B cell (primary cell): Measurements from ENCODE around the gene TMEM253. TPM values are rescaled to one million over a fixed set of nuclear protein-coding genes. Genes with fewer than 3 reads are reported as not detected.

Source experiments
- ATAC-seq: fragments of 200-7000 bp; cut with Tn5 transposase; one replicate; pipeline ENCODE4 v1.10.0; 2021; ENCODE audit warnings: low read depth, mild to moderate bottlenecking, moderate number of reproducible peaks, moderate library complexity
- CTCF ChIA-PET: fragments of 350-600 bp; sonication (Branson Sonifier 250); formaldehyde crosslinking; loops from one replicate; lab custom pipeline; 2021; ENCODE audit warnings: antibody characterized with exemption, inconsistent platforms; lab: Charles Lee
- POLR2A ChIA-PET: fragments of 350-600 bp; sonication (Branson Sonifier 250); formaldehyde crosslinking; loops from one replicate; lab custom pipeline; 2021; ENCODE audit warnings: antibody characterized with exemption; lab: Charles Lee
- DNase-seq: peaks from one replicate; pipeline ENCODE4 v3.0.0; 2013
- H2AFZ ChIP-seq: 2 replicates; pipeline ENCODE4 v1.6.1; 2012; ENCODE audit warnings: mild to moderate bottlenecking, low read depth, low read length; ENCODE audit not compliant: insufficient read depth, poor library complexity, severe bottlenecking
- H3K27ac ChIP-seq, 2 donors: 1 replicate in 1 of 2; 2 replicates in 1 of 2; pipeline ENCODE4 v1.5.1; 2012 to 2013; ENCODE audit warnings: low read length in 2 of 2, mild to moderate bottlenecking in 2 of 2, moderate library complexity in 1 of 2
- H3K27me3 ChIP-seq, 4 experiments: fragments of 200-600 bp in 1 of 4; sonication (generic) in 1 of 4; replicated peaks in 1 of 4; 1 replicate in 2 of 4; 2 replicates in 2 of 4; pipeline versions ENCODE4 v1.6.1 to v1.7.0; 2013 to 2016; ENCODE audit warnings: low read length in 3 of 4, mild to moderate bottlenecking in 2 of 4, mixed read lengths in 1 of 4, moderate library complexity in 1 of 4; ENCODE audit not compliant: insufficient read depth in 4 of 4, control insufficient read depth in 3 of 4; ENCODE audit errors: control extremely low read depth in 1 of 4
- H3K36me3 ChIP-seq, 2 experiments: replicated peaks in 1 of 2; 1 replicate in 1 of 2; 2 replicates in 1 of 2; pipeline versions ENCODE4 v1.6.1 to v1.7.1; 2013; ENCODE audit warnings: low read length in 1 of 2; ENCODE audit not compliant: insufficient read depth in 2 of 2, control insufficient read depth in 1 of 2; ENCODE audit errors: control extremely low read depth in 1 of 2, extremely low read depth in 1 of 2
- H3K4me1 ChIP-seq, 2 donors: fragments of 200-600 bp in 1 of 2; sonication (generic) in 1 of 2; 1 replicate in 1 of 2; 2 replicates in 1 of 2; pipeline versions ENCODE4 v1.5.1 to v1.6.1; 2013 to 2017; ENCODE audit warnings: low read length in 2 of 2; ENCODE audit not compliant: control insufficient read depth in 2 of 2, insufficient read depth in 2 of 2
- H3K4me2 ChIP-seq: replicated peaks from 2 replicates; pipeline ENCODE3; 2012; ENCODE audit warnings: mild to moderate bottlenecking, low read depth, low read length; ENCODE audit not compliant: poor library complexity, severe bottlenecking
- H3K4me3 ChIP-seq, 5 experiments: fragments of 200-600 bp in 1 of 5; sonication (generic) in 1 of 5; 1 replicate in 3 of 5; 2 replicates in 2 of 5; pipeline versions ENCODE4 v1.5.1 to v1.7.0; 2011 to 2016; ENCODE audit warnings: low read length in 4 of 5, mild to moderate bottlenecking in 4 of 5, low read depth in 2 of 5, control low read depth in 1 of 5, moderate library complexity in 1 of 5; ENCODE audit not compliant: insufficient read depth in 1 of 5; ENCODE audit errors: control extremely low read depth in 1 of 5, extremely low read depth in 1 of 5
- H3K79me2 ChIP-seq: fragments of 200-600 bp; sonication (generic); one replicate; pipeline ENCODE4 v1.6.0; 2016; ENCODE audit warnings: low read length; ENCODE audit not compliant: control insufficient read depth, insufficient read depth
- H3K9ac ChIP-seq: fragments of 200-600 bp; sonication (generic); 2 replicates; pipeline ENCODE4 v1.6.1; 2017; ENCODE audit warnings: mild to moderate bottlenecking, low read length, moderate library complexity
- H3K9me3 ChIP-seq, 3 donors: one replicate each; pipeline versions ENCODE4 v1.6.1 to v1.7.1; 2013; ENCODE audit warnings: low read length in 2 of 3; ENCODE audit not compliant: control insufficient read depth in 2 of 3, insufficient read depth in 1 of 3; ENCODE audit errors: control extremely low read depth in 1 of 3
- H4K20me1 ChIP-seq: 2 replicates; pipeline ENCODE4 v1.6.0; 2012; ENCODE audit warnings: mild to moderate bottlenecking, low read length; ENCODE audit not compliant: insufficient read depth, control insufficient read depth, poor library complexity, severe bottlenecking
- H3K27ac Mint-ChIP-seq: one replicate; pipeline ENCODE4 v1.8.0; 2021; ENCODE audit warnings: mixed read lengths
- H3K27me3 Mint-ChIP-seq: one replicate; pipeline ENCODE4 v1.8.0; 2021; ENCODE audit warnings: mixed read lengths
- H3K4me1 Mint-ChIP-seq: one replicate; pipeline ENCODE4 v1.8.0; 2021; ENCODE audit warnings: mixed read lengths
- H3K4me3 Mint-ChIP-seq: one replicate; pipeline ENCODE4 v1.8.0; 2021; ENCODE audit warnings: mixed read lengths
- H3K9me3 Mint-ChIP-seq: one replicate; pipeline ENCODE4 v1.8.0; 2022; ENCODE audit warnings: mixed read lengths; ENCODE audit not compliant: insufficient read depth
- EZH2 ChIP-seq: IDR thresholded peaks from 2 replicates; pipeline ENCODE4 v1.6.1; 2012; ENCODE audit warnings: borderline replicate concordance, low read depth, mild to moderate bottlenecking, moderate library complexity, low read length; ENCODE audit not compliant: insufficient read depth, poor library complexity, severe bottlenecking
- WGBS: methylation state at CpG from one replicate; pipeline ENCODE4 v1.1.5; 2013; ENCODE audit warnings: missing lambda C conversion rate; ENCODE audit not compliant: insufficient coverage; 5-methylcytosine and 5-hydroxymethylcytosine counted together
- intact Hi-C: fragments of 100-400 bp; cut with micrococcal nuclease; formaldehyde crosslinking; loops from one replicate; pipeline ENCODE4 v1.10.0; 2022
- polyA plus RNA-seq: library from polyadenylated mRNA; depleted of rRNA; stranded (reverse); fragments of >200 nt; gene quantifications from 2 replicates; pipeline ENCODE4 v1.2.3, GENCODE V29; 2012
- total RNA-seq, 2 donors: library from RNA; stranded (reverse); fragments of 120-200 nt in 1 of 2; gene quantifications; 1 replicate in 1 of 2; 2 replicates in 1 of 2; pipeline versions ENCODE4 v1.2.3 to v1.2.4, GENCODE V29; 2013 to 2022
- TF ChIP-seq, protein P1 (sequence below): fragments of 200-600 bp; IDR thresholded peaks from one replicate; pipeline ENCODE4 v1.8.0; 2022; ENCODE audit warnings: antibody characterized with exemption, mild to moderate bottlenecking

TMEM253 gene
- total and polyA plus RNA-seq, 2 donors (not counting 1 experiment from before 2014, with no cell fraction given): not detected

DNA sequence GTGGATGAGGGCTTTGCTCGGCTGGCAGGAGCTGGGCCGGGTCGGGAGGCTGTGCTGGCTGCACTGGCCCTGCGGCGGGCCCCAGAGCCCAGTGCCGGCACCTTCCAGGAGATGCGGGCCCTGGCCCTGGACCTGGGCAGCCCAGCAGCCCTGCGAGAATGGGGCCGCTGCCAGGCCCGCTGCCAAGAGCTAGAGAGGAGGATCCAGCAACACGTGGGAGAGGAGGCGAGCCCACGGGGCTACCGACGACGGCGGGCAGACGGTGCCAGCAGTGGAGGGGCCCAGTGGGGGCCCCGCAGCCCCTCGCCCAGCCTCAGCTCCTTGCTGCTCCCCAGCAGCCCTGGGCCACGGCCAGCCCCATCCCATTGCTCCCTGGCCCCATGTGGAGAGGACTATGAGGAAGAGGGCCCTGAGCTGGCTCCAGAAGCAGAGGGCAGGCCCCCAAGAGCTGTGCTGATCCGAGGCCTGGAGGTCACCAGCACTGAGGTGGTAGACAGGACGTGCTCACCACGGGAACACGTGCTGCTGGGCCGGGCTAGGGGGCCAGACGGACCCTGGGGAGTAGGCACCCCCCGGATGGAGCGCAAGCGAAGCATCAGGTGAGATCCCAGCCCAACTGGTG is 19.2 kb upstream of the TMEM253 start:
- no peak overlapping the region for H3K4me2 ChIP-seq
- H3K9me3 ChIP-seq: peaks cover 0 to 3% (median 0%) of the 10 kb centered on the region in 3 donors
- no peaks in the 10 kb centered on the region for H3K79me2 ChIP-seq
- ChIA-PET POLR2A (no interaction called here), CTCF (interaction anchor here (0.8 to 2.0 kb wide), 4 partner anchors 11 to 67 kb away, joined by 3 to 7 read pairs (median 4); no protein-coding TSS in a partner anchor)
- H3K4me1 Mint-ChIP-seq: peaks cover 6% of the 10 kb centered on the region
- WGBS: 89% methylated on average over 26 of the region's 30 CpGs
- H3K27me3 Mint-ChIP-seq: peaks cover 8% of the 10 kb centered on the region
- H2AFZ ChIP-seq: no peak overlapping the region
- H3K9me3 Mint-ChIP-seq: no peaks in the 10 kb centered on the region
- ATAC-seq (no peak), DNase-seq (no peak)
- H3K4me3 Mint-ChIP-seq: no peak overlapping the region
- H4K20me1 ChIP-seq: no peaks in the 10 kb centered on the region
- H3K27ac Mint-ChIP-seq: no peak overlapping the region
- H3K27me3 ChIP-seq: no peaks in the 10 kb centered on the region
- no peaks in the 10 kb centered on the region for H3K36me3 ChIP-seq
- H3K4me1 ChIP-seq: peaks cover 0 to under 1% of the 10 kb centered on the region in 2 donors
- no peak overlapping the region for H3K4me3 ChIP-seq
- no peak overlapping the region for H3K9ac ChIP-seq
- H3K27ac ChIP-seq: no peak overlapping the region
- intact Hi-C loops: no loop called here
- TF ChIP-seq, protein P1, sequence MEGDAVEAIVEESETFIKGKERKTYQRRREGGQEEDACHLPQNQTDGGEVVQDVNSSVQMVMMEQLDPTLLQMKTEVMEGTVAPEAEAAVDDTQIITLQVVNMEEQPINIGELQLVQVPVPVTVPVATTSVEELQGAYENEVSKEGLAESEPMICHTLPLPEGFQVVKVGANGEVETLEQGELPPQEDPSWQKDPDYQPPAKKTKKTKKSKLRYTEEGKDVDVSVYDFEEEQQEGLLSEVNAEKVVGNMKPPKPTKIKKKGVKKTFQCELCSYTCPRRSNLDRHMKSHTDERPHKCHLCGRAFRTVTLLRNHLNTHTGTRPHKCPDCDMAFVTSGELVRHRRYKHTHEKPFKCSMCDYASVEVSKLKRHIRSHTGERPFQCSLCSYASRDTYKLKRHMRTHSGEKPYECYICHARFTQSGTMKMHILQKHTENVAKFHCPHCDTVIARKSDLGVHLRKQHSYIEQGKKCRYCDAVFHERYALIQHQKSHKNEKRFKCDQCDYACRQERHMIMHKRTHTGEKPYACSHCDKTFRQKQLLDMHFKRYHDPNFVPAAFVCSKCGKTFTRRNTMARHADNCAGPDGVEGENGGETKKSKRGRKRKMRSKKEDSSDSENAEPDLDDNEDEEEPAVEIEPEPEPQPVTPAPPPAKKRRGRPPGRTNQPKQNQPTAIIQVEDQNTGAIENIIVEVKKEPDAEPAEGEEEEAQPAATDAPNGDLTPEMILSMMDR: no peak
- no peak for TF ChIP-seq EZH2

DNA sequence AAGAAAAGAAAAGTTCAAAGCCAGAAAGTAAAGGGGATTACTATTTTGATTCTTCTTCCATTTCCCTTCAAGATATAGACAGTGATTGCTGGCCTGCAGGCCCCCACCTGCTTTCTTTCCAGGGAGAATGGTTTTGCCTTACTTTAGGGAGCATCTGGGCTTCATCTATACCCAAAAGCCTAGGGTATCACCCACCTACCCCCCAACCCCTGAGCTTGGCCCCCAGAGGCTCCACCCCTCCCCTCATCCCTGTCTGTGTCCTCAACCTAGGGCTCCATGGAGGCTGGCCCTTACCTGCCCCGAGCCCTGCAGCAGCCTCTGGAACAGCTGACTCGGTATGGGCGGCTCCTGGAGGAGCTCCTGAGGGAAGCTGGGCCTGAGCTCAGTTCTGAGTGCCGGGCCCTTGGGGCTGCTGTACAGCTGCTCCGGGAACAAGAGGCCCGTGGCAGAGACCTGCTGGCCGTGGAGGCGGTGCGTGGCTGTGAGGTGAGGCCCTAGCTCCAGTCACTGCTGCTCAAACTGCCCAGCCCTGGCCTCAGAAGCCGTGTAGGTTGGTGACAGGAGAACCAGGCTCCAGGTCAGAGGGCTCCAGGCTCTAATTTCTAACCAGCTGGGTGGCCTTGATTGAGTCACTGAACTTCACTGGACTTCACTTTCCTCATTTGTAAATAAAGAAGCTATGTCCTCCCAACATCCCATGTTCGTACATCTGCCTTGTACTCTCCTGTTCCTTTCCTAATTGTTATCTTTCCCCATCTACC is 17.1 kb upstream of the TMEM253 start:
- Histone ChIP-seq H3K27me3 (no peaks in the 10 kb centered on the region), H3K4me3 (no peak overlapping the region), H3K9ac (no peak overlapping the region), H3K79me2 (no peaks in the 10 kb centered on the region), H2AFZ (no peak overlapping the region), H3K36me3 (no peaks in the 10 kb centered on the region), H3K4me2 (no peak overlapping the region), H3K9me3 (peaks cover 0 to 3% (median 0%) of the 10 kb centered on the region in 3 donors), H3K27ac (no peak overlapping the region), H3K4me1 (peaks cover 11 to 14% of the 10 kb centered on the region in 2 donors), H4K20me1 (no peaks in the 10 kb centered on the region)
- intact Hi-C loops: no loop called here
- WGBS: 94% methylated on average over 11 of the region's 11 CpGs
- Mint-ChIP-seq H3K9me3 (no peaks in the 10 kb centered on the region), H3K4me3 (no peak overlapping the region), H3K27me3 (peaks cover 8% of the 10 kb centered on the region), H3K27ac (no peak overlapping the region), H3K4me1 (peaks cover 13% of the 10 kb centered on the region)
- DNase-seq (no peak), ATAC-seq (no peak)
- POLR2A ChIA-PET: no interaction called here
- CTCF ChIA-PET: interaction anchor here (0.6 to 7.8 kb wide), 7 partner anchors 10 to 72 kb away, joined by 3 to 73 read pairs (median 4); partner anchors contain the start of gene ARHGEF40
- no peak for TF ChIP-seq EZH2
- TF ChIP-seq, protein P1: no peak
